ENCODE results near the gene AGRP.

The AGRP gene

DNA sequence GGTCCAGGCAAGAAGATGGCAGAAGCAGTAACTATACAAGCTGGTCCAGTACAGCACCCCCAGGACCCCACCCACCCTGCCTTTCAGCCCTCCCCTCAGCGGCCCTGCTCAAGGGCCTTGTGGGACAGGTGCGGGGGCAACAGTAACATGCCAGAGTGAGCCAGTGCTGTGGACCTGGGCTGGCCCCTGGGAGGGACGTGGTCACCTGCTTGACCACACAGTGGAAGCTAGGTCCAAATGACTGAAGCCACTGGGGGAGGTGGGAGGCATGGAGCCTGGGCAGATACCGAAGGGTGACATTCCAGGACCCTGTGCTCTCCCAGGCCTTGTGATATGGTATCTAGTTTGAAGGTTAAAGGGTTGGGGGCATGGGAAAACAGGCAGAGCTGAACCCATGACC is 19.7 kb downstream of the AGRP start:
- peak overlapping the region; percentile 52 to 77 for H3K9ac ChIP-seq (ENCODE audit: low read depth in 1 of 2, low read length in 2 of 2)

DNA sequence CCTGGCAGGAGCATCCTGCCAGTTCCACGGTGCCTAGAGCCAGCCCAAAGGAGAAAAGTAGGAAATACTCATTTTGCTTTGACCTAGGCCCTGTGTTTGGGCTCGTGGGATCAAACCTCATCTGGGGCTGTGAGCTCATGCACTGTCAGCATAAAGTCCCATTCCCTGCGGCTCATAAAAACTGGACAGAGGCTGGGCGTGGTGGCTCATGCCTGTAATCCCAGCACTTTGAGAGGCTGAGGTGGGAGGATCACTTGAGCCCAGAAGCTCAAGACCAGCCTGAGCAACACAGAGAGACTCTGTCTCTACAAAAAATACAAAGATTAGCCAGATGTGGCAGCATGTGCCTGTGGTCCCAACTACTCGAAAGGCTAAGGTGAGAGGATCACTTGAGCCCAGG is 20.3 kb downstream of the AGRP start:
- Histone ChIP-seq H3K4me3 (ENCODE audit: low read length in 2 of 2) (peak overlapping the region in 1 of 2 donors; percentile 48), H3K27me3 (ENCODE audit: control insufficient read depth in 2 of 2, insufficient read depth in 2 of 2, low read length in 2 of 2) (no peaks in the 10 kb centered on the region), H3K9ac (ENCODE audit: low read depth in 1 of 2, low read length in 2 of 2) (peak overlapping the region; percentile 77 to 92), H3K4me1 (ENCODE audit: control insufficient read depth in 2 of 2, insufficient read depth in 2 of 2, low read length in 2 of 2) (peaks cover 72 to 73% of the 10 kb centered on the region in 2 donors), H3K27ac (ENCODE audit: low read depth in 2 of 2, low read length in 2 of 2) (peak overlapping the region; percentile 97 to 100), H3K9me3 (ENCODE audit: control insufficient read depth in 2 of 2, low read length in 2 of 2) (no peaks in the 10 kb centered on the region), H3K36me3 (ENCODE audit: control insufficient read depth in 2 of 2, insufficient read depth in 2 of 2, low read length in 2 of 2) (peaks cover 0 to 6% of the 10 kb centered on the region in 2 donors)

More for the DNA sequence above, 19.7 kb downstream of the AGRP start:
- peaks cover 66% of the 10 kb centered on the region in 2 donors for H3K4me1 ChIP-seq (ENCODE audit: control insufficient read depth in 2 of 2, insufficient read depth in 2 of 2, low read length in 2 of 2)
- no peaks in the 10 kb centered on the region for H3K27me3 ChIP-seq (ENCODE audit: control insufficient read depth in 2 of 2, insufficient read depth in 2 of 2, low read length in 2 of 2)
- H3K27ac ChIP-seq (ENCODE audit: low read depth in 2 of 2, low read length in 2 of 2), result peak overlapping the region; percentile 97 to 100
- no peaks in the 10 kb centered on the region for H3K9me3 ChIP-seq (ENCODE audit: control insufficient read depth in 2 of 2, low read length in 2 of 2)
- peaks cover 0 to 6% of the 10 kb centered on the region in 2 donors for H3K36me3 ChIP-seq (ENCODE audit: control insufficient read depth in 2 of 2, insufficient read depth in 2 of 2, low read length in 2 of 2)
- no peak overlapping the region for H3K4me3 ChIP-seq (ENCODE audit: low read length in 2 of 2)

DNA sequence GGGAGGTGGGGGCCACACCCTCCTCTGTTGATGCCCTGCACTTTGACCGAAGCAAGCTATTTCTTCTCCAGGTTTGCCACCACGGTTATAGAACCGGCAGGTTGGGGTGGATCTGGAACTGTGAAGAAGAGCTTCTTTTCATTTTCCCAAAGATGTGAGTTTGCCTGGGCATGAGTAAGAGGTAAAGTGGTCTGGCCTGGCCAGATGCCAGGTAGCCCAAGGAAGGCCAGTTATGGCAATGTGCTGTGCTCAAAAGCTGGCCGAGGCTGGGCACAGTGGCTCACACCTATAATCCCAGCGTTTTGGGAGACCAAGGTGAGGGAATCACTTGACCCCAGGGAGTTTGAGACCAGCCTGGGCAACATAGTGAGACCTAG is 21.1 kb downstream of the AGRP start:
- Histone ChIP-seq H3K27ac (ENCODE audit: low read depth in 2 of 2, low read length in 2 of 2) (peak overlapping the region; percentile 97 to 100), H3K27me3 (ENCODE audit: control insufficient read depth in 2 of 2, insufficient read depth in 2 of 2, low read length in 2 of 2) (no peaks in the 10 kb centered on the region), H3K9ac (ENCODE audit: low read depth in 1 of 2, low read length in 2 of 2) (peak overlapping the region; percentile 77 to 92), H3K9me3 (ENCODE audit: control insufficient read depth in 2 of 2, low read length in 2 of 2) (no peaks in the 10 kb centered on the region), H3K4me1 (ENCODE audit: control insufficient read depth in 2 of 2, insufficient read depth in 2 of 2, low read length in 2 of 2) (peaks cover 79 to 80% of the 10 kb centered on the region in 2 donors), H3K36me3 (ENCODE audit: control insufficient read depth in 2 of 2, insufficient read depth in 2 of 2, low read length in 2 of 2) (peaks cover 0 to 6% of the 10 kb centered on the region in 2 donors), H3K4me3 (ENCODE audit: low read length in 2 of 2) (peak overlapping the region; percentile 8 to 48)

DNA sequence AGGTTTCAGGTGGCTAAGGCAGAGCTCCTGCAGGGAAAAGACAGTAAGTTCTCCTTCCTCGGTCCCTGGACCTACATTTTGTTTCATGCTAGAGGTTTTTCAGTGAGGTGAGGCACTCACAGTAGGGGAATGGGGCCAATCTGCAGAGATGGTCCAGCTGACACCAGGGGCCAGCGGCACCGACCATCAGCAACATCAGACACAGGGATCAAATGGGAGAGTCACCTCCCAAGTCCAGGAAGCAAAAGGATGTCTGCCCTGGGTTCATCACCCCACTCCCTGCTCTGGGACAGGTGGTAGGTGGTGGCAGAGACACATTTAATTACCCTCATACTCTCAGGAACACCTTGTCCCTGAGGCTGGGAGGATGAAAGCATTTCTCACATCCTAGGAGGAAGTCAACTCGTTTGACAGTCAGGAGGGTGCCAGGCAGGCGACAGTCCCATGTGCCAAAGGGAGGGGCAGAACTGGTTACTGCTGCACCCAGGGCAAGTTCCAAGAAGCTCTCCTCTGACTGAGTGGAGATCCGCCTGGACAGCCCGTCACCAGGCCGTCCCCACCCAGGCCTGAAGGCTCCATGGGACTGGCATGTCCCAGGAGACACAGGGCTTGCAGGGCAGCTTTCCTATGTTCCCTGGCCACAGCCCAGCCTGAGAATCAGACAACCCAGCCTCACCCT is 21.6 kb downstream of the AGRP start:
- H3K9ac ChIP-seq (ENCODE audit: low read depth in 1 of 2, low read length in 2 of 2), result peak overlapping the region; percentile 90 to 92
- H3K4me3 ChIP-seq (ENCODE audit: low read length in 2 of 2), result peak overlapping the region; percentile 19 to 55
- H3K9me3 ChIP-seq (ENCODE audit: control insufficient read depth in 2 of 2, low read length in 2 of 2), result no peaks in the 10 kb centered on the region

DNA sequence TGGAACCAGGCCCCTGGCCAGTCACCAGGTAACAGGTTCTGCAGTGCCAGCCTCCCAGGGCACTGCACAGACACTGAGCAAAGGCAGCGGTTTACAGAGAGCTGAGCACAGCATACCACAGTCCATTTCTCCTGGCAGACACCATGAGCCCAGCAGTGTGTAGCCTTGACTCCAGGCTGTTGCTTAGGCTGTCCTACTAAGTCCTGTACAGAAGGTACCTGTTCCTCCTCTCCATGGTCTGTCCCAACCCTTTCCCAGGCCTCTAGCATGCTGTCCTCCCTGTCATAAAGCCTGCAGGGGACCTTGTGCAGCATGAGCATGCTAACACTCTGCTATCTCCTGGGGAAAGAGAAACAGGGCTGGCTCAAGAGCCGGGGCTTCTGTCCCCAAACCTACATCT is 22.4 kb downstream of the AGRP start:
- Histone ChIP-seq H3K4me1 (ENCODE audit: control insufficient read depth in 2 of 2, insufficient read depth in 2 of 2, low read length in 2 of 2) (peaks cover 90 to 92% of the 10 kb centered on the region in 2 donors), H3K27me3 (ENCODE audit: control insufficient read depth in 2 of 2, insufficient read depth in 2 of 2, low read length in 2 of 2) (no peaks in the 10 kb centered on the region), H3K9ac (ENCODE audit: low read depth in 1 of 2, low read length in 2 of 2) (peak overlapping the region; percentile 90 to 92), H3K27ac (ENCODE audit: low read depth in 2 of 2, low read length in 2 of 2) (peak overlapping the region; percentile 97 to 98), H3K9me3 (ENCODE audit: control insufficient read depth in 2 of 2, low read length in 2 of 2) (no peaks in the 10 kb centered on the region), H3K36me3 (ENCODE audit: control insufficient read depth in 2 of 2, insufficient read depth in 2 of 2, low read length in 2 of 2) (peaks cover 0 to 6% of the 10 kb centered on the region in 2 donors), H3K4me3 (ENCODE audit: low read length in 2 of 2) (peak overlapping the region; percentile 5 to 55)

More for the DNA sequence above, 21.6 kb downstream of the AGRP start:
- H3K27me3 ChIP-seq (ENCODE audit: control insufficient read depth in 2 of 2, insufficient read depth in 2 of 2, low read length in 2 of 2), result no peaks in the 10 kb centered on the region
- peak overlapping the region; percentile 98 to 100 for H3K27ac ChIP-seq (ENCODE audit: low read depth in 2 of 2, low read length in 2 of 2)
- H3K4me1 ChIP-seq (ENCODE audit: control insufficient read depth in 2 of 2, insufficient read depth in 2 of 2, low read length in 2 of 2), result peaks cover 84 to 86% of the 10 kb centered on the region in 2 donors
- H3K36me3 ChIP-seq (ENCODE audit: control insufficient read depth in 2 of 2, insufficient read depth in 2 of 2, low read length in 2 of 2), result peaks cover 0 to 6% of the 10 kb centered on the region in 2 donors

DNA sequence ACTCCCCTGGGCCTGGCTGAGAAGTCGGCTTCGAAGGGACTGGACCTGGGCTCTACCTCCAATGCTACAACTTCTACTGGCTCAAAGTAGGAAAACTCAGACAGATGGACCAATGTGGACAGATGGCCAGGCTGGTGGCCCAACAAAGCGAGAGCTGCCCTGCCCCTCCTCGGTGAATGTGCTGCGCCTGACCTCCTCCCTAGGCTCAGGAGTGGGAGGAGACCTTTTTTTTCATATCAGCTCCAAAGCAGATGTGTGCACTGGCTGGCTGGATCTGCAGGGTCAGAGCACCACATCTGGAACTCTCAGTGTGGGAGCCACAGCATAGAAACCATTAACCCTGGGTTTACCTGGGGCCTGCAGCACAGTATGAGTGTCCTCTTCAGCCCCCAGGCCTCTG is 23.2 kb downstream of the AGRP start:
- Histone ChIP-seq H3K4me1 (ENCODE audit: control insufficient read depth in 2 of 2, insufficient read depth in 2 of 2, low read length in 2 of 2) (peaks cover 82 to 91% of the 10 kb centered on the region in 2 donors), H3K36me3 (ENCODE audit: control insufficient read depth in 2 of 2, insufficient read depth in 2 of 2, low read length in 2 of 2) (peaks cover 5 to 6% of the 10 kb centered on the region in 2 donors), H3K4me3 (ENCODE audit: low read length in 2 of 2) (peak overlapping the region in 1 of 2 donors; percentile 38), H3K27me3 (ENCODE audit: control insufficient read depth in 2 of 2, insufficient read depth in 2 of 2, low read length in 2 of 2) (no peaks in the 10 kb centered on the region), H3K9ac (ENCODE audit: low read depth in 1 of 2, low read length in 2 of 2) (peak overlapping the region; percentile 90 to 92), H3K9me3 (ENCODE audit: control insufficient read depth in 2 of 2, low read length in 2 of 2) (no peaks in the 10 kb centered on the region), H3K27ac (ENCODE audit: low read depth in 2 of 2, low read length in 2 of 2) (peak overlapping the region; percentile 97 to 98)

DNA sequence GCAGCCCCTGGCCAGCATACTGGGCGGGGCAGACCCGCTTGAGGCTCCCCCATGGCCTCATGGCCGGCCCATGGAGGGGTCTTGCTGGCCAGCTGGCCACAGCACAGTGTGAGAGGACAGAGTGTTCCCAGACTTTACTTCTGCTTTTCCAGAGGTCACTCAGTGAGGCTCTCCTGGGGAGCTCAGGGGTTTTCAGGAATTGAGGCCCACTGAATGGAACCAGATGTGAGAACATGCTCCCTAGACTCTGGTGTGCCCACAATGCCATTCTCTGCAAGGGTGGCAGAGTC is 23.5 kb downstream of the AGRP start:
- Histone ChIP-seq H3K9me3 (ENCODE audit: control insufficient read depth in 2 of 2, low read length in 2 of 2) (no peaks in the 10 kb centered on the region), H3K27ac (ENCODE audit: low read depth in 2 of 2, low read length in 2 of 2) (peak overlapping the region; percentile 97 to 98), H3K4me1 (ENCODE audit: control insufficient read depth in 2 of 2, insufficient read depth in 2 of 2, low read length in 2 of 2) (peaks cover 78 to 90% of the 10 kb centered on the region in 2 donors), H3K36me3 (ENCODE audit: control insufficient read depth in 2 of 2, insufficient read depth in 2 of 2, low read length in 2 of 2) (peaks cover 6% of the 10 kb centered on the region in 2 donors), H3K27me3 (ENCODE audit: control insufficient read depth in 2 of 2, insufficient read depth in 2 of 2, low read length in 2 of 2) (no peaks in the 10 kb centered on the region), H3K9ac (ENCODE audit: low read depth in 1 of 2, low read length in 2 of 2) (peak overlapping the region; percentile 90 to 92), H3K4me3 (ENCODE audit: low read length in 2 of 2) (peak overlapping the region; percentile 4 to 38)

DNA sequence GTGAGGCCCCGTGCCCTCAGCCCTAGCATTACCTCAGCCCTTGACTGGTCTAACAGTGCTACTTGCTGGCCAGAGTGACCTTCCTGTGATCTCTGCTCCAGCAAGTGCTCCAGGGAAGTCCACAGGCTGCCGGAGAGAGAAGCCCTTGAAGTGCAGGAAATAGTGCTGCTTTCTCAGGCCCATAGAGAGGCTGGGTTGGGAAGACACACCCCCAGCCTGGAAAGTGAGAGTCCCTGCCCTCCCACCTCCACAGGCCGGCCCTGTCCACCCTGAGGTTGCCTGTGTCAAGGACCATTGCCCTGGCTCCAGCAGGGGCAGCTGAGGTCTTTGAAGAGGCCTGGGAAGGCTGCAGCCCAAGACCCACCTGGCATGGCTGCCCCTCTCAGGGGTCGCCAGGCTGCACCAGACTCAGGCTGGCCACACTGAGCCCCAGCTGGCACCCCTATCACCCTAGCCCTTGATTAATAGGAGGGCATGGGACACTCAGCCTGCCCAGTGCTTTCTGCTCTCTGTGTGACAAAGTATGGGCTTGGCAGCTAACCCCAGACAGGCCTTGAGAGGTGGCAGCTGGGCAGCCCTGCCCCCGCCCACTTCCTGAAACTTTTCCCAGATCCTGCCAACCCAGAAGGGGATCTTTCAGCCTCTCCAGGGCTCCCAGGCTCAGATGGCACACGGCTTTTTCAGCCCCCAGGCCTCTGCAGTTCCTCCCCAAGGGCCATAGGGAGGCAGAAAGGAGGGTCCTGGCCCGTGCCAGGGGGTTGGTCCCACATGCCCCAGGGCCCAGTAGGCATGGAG is 24.1 kb downstream of the AGRP start:
- H3K4me1 ChIP-seq (ENCODE audit: control insufficient read depth in 2 of 2, insufficient read depth in 2 of 2, low read length in 2 of 2), result peaks cover 73 to 87% of the 10 kb centered on the region in 2 donors
- peak overlapping the region; percentile 90 to 92 for H3K9ac ChIP-seq (ENCODE audit: low read depth in 1 of 2, low read length in 2 of 2)
- peak overlapping the region; percentile 72 to 75 for H3K4me3 ChIP-seq (ENCODE audit: low read length in 2 of 2)
- no peaks in the 10 kb centered on the region for H3K27me3 ChIP-seq (ENCODE audit: control insufficient read depth in 2 of 2, insufficient read depth in 2 of 2, low read length in 2 of 2)
- no peaks in the 10 kb centered on the region for H3K9me3 ChIP-seq (ENCODE audit: control insufficient read depth in 2 of 2, low read length in 2 of 2)
- peaks cover 6% of the 10 kb centered on the region in 2 donors for H3K36me3 ChIP-seq (ENCODE audit: control insufficient read depth in 2 of 2, insufficient read depth in 2 of 2, low read length in 2 of 2)
- H3K27ac ChIP-seq (ENCODE audit: low read depth in 2 of 2, low read length in 2 of 2), result peak overlapping the region; percentile 97 to 98

DNA sequence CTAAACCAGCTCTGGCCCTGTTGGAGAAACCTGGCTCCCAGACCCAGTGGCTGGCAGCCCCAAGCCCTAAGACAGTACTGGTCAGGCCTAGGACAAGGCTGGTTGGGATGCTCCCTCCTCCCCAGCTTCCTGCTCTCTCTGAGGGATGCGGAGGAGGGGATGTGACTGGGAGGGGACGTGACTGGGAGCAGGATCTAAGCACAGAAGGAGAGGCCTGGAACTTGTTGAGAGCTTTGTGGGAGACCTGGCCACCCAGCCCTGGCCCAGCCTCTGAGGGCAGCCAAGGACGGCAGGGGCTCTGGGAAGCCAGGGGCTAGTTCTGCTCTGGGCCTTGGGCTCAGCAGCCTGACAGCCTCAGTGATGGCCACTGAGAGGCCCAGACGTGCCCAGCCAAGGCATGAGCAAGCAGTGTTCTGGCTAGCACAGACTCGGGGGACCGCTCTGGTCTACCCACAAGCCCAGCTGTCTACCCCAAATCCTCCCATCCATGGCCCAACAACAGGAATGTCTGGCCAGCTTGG is 25.2 kb downstream of the AGRP start:
- Histone ChIP-seq H3K9ac (ENCODE audit: low read depth in 1 of 2, low read length in 2 of 2) (peak overlapping the region; percentile 90 to 92), H3K9me3 (ENCODE audit: control insufficient read depth in 2 of 2, low read length in 2 of 2) (no peaks in the 10 kb centered on the region), H3K27ac (ENCODE audit: low read depth in 2 of 2, low read length in 2 of 2) (peak overlapping the region; percentile 97 to 98), H3K4me3 (ENCODE audit: low read length in 2 of 2) (peak overlapping the region; percentile 72 to 75), H3K36me3 (ENCODE audit: control insufficient read depth in 2 of 2, insufficient read depth in 2 of 2, low read length in 2 of 2) (peaks cover 8 to 9% of the 10 kb centered on the region in 2 donors), H3K4me1 (ENCODE audit: control insufficient read depth in 2 of 2, insufficient read depth in 2 of 2, low read length in 2 of 2) (peaks cover 69 to 84% of the 10 kb centered on the region in 2 donors), H3K27me3 (ENCODE audit: control insufficient read depth in 2 of 2, insufficient read depth in 2 of 2, low read length in 2 of 2) (no peaks in the 10 kb centered on the region)

DNA sequence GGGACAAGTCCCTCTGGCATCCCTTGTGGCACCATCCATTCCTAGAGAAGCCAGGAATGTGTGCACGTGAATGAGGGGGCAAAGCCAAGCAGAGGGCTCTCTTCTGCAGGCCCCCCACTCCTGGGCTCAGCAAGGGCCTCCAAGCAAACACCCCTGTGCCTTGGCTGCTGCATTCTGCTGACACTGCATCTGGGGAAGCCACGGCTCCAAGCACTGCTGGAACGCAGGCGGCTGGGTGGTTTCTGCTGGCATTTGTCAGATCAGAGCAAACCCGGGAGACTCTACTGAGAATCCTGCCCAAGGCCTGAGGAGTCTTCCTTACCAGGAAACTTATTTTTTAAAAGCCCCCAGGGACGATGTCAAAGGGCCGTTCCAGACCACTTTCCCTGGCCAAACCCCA is 25.7 kb downstream of the AGRP start:
- Histone ChIP-seq H3K9me3 (ENCODE audit: control insufficient read depth in 2 of 2, low read length in 2 of 2) (no peaks in the 10 kb centered on the region), H3K4me3 (ENCODE audit: low read length in 2 of 2) (peak overlapping the region; percentile 72 to 75), H3K27ac (ENCODE audit: low read depth in 2 of 2, low read length in 2 of 2) (peak overlapping the region; percentile 97 to 98), H3K4me1 (ENCODE audit: control insufficient read depth in 2 of 2, insufficient read depth in 2 of 2, low read length in 2 of 2) (peaks cover 68 to 85% of the 10 kb centered on the region in 2 donors), H3K36me3 (ENCODE audit: control insufficient read depth in 2 of 2, insufficient read depth in 2 of 2, low read length in 2 of 2) (peaks cover 13 to 14% of the 10 kb centered on the region in 2 donors), H3K9ac (ENCODE audit: low read depth in 1 of 2, low read length in 2 of 2) (peak overlapping the region; percentile 90 to 92), H3K27me3 (ENCODE audit: control insufficient read depth in 2 of 2, insufficient read depth in 2 of 2, low read length in 2 of 2) (no peaks in the 10 kb centered on the region)

All from mucosa of rectum (tissue), 2 donors.